HG02870 (cell line): ENCODE data around the gene LONRF3.

Experiments used
- ATAC-seq: cut with Tn5 transposase; IDR thresholded peaks from one replicate; pipeline ENCODE4 v1.9.1; 2021; ENCODE audit warnings: mild to moderate bottlenecking, moderate library complexity; ENCODE audit not compliant: unreplicated experiment

LONRF3 gene

GRCh38 chrX:118974088-118974907 lies at the start of gene LONRF3:
TSS of gene LONRF3 (plus strand) at chrX:118974618. CDS start at chrX:118974781, 163 bp downstream.
- no peak for ATAC-seq

- no peak for ATAC-seq
These were observed 46.3 kb upstream of the LONRF3 start for GRCh38 chrX:118928151-118928550.

- ATAC-seq, result no peak
These were observed 39.1 kb upstream of the LONRF3 start for GRCh38 chrX:118935352-118935751.

- no peak for ATAC-seq
These were observed 33.3 kb upstream of the LONRF3 start for GRCh38 chrX:118941147-118941546.

- ATAC-seq, result no peak
These were observed 31.3 kb upstream of the LONRF3 start for GRCh38 chrX:118943102-118943501.

GRCh38 chrX:118945921-118946320 lies 28.5 kb upstream of the LONRF3 start:
- ATAC-seq, result no peak

GRCh38 chrX:118948270-118948669 lies 26.1 kb upstream of the LONRF3 start:
- ATAC-seq, result no peak

GRCh38 chrX:118961866-118962560 lies 12.4 kb upstream of the LONRF3 start:
- ATAC-seq, result no peak

- no peak for ATAC-seq
These were observed 11.3 kb upstream of the LONRF3 start for GRCh38 chrX:118963159-118963558.

- ATAC-seq, result no peak
These were observed 10.2 kb upstream of the LONRF3 start for GRCh38 chrX:118964252-118964651.

- no peak for ATAC-seq
These were observed 9.0 kb upstream of the LONRF3 start for GRCh38 chrX:118965395-118965794.

GRCh38 chrX:118968031-118968430 lies 6.4 kb upstream of the LONRF3 start:
- ATAC-seq, result no peak

GRCh38 chrX:118971552-118971951 lies 2.9 kb upstream of the LONRF3 start:
- ATAC-seq, result no peak

GRCh38 chrX:118973389-118974087 lies 880 bp upstream of the LONRF3 start:
- ATAC-seq, result no peak

- ATAC-seq, result no peak
These were observed 672 bp downstream of the LONRF3 start for GRCh38 chrX:118974908-118975671.

- ATAC-seq, result no peak
These were observed 1.6 kb downstream of the LONRF3 start for GRCh38 chrX:118975831-118976598.

- ATAC-seq, result no peak
These were observed 2.4 kb downstream of the LONRF3 start for GRCh38 chrX:118976599-118977340.

- no peak for ATAC-seq
These were observed 3.0 kb downstream of the LONRF3 start for GRCh38 chrX:118977424-118977823.

GRCh38 chrX:118978451-118978850 lies 4.0 kb downstream of the LONRF3 start:
- ATAC-seq, result no peak
